Astrocyte of the cerebellum (primary cell): Measurements from ENCODE around the gene CENPP.

Experiments used
- DNase-seq: peaks from one replicate; pipeline ENCODE4 v3.0.0-alpha.2; 2011; ENCODE audit warnings: low read depth
- H3K4me3 ChIP-seq: 2 replicates; pipeline ENCODE4 v1.5.1; 2011; ENCODE audit warnings: mild to moderate bottlenecking, low read depth, low read length, moderate library complexity
- CTCF ChIP-seq: IDR thresholded peaks from 2 replicates; pipeline ENCODE4 v1.5.1; 2012; ENCODE audit warnings: low read length, low read depth, moderate library complexity, mild to moderate bottlenecking; ENCODE audit errors: missing control alignments
- in situ Hi-C: cut with HindIII; loops from 2 replicates; pipeline ENCODE4 v1.10.0; 2017; ENCODE audit warnings: low sequenced_read_pairs

Gene CENPP

GRCh38 chr9:92291577-92291976, 34.2 kb upstream of the CENPP start:
- DNase-seq: no peak
- H3K4me3 ChIP-seq: no peak overlapping the region
- no peak for TF ChIP-seq CTCF
- in situ Hi-C loops: no loop called here

GRCh38 chr9:92292338-92293074, 33.2 kb upstream of the CENPP start:
- no peak for DNase-seq
- in situ Hi-C loops: no loop called here
- peak overlapping the region; percentile 82 for H3K4me3 ChIP-seq
- no peak for TF ChIP-seq CTCF

GRCh38 chr9:92293075-92293354, 32.7 kb upstream of the CENPP start:
- TF ChIP-seq CTCF: no peak
- DNase-seq: no peak
- in situ Hi-C loops: no loop called here
- peak overlapping the region; percentile 82 for H3K4me3 ChIP-seq

- in situ Hi-C loops: no loop called here
- H3K4me3 ChIP-seq: peak within 1 kb of the TSS; percentile 82
- peak; percentile 27 for TF ChIP-seq CTCF
- DNase-seq: peak; percentile 94
Observed at GRCh38 chr9:92293452-92294296, 32.1 kb upstream of the CENPP start, which contains the start of gene IARS1. Gene IARS1 (minus strand): TSS chr9:92293697. CDS start chr9:92289419, 4,278 bp downstream.

- in situ Hi-C loops: no loop called here
- peak overlapping the region; percentile 82 for H3K4me3 ChIP-seq
- DNase-seq: no peak
- TF ChIP-seq CTCF: no peak
Observed at GRCh38 chr9:92294297-92294676, 31.5 kb upstream of the CENPP start.

GRCh38 chr9:92295240-92295790, 30.4 kb upstream of the CENPP start:
- TF ChIP-seq CTCF: no peak
- DNase-seq: no peak
- H3K4me3 ChIP-seq: no peak overlapping the region
- in situ Hi-C loops: no loop called here
